ENCODE data around the gene ATG13.

Gene ATG13

GRCh38 chr11:46615756-46616155 lies 1.6 kb upstream of the ATG13 start:
- Histone ChIP-seq H3K4me1 (ENCODE audit: insufficient read depth, poor library complexity, severe bottlenecking) (peaks cover 10% of the 10 kb centered on the region), H3K36me3 (ENCODE audit: low read depth) (peaks cover 7% of the 10 kb centered on the region), H3K27me3 (ENCODE audit: insufficient read depth, poor library complexity, severe bottlenecking) (no peaks in the 10 kb centered on the region), H3K27ac (ENCODE audit: poor library complexity, severe bottlenecking) (no peak overlapping the region), H3K9me3 (ENCODE audit: severe bottlenecking) (no peaks in the 10 kb centered on the region), H3K4me3 (ENCODE audit: severe bottlenecking) (no peak overlapping the region)
- DNase-seq (ENCODE audit: low spot score) = no peak
- no peak for ATAC-seq (ENCODE audit: low read depth)
- TF ChIP-seq CTCF (IDR thresholded peaks at IDR 0.05; ENCODE audit: poor library complexity, severe bottlenecking) = no peak

GRCh38 chr11:46616551-46617133 lies 711 bp upstream of the ATG13 start:
- peaks cover 16% of the 10 kb centered on the region for H3K36me3 ChIP-seq (ENCODE audit: low read depth)
- H3K4me1 ChIP-seq (ENCODE audit: insufficient read depth, poor library complexity, severe bottlenecking) = peaks cover 10% of the 10 kb centered on the region
- peak overlapping the region; percentile 63 for H3K27ac ChIP-seq (ENCODE audit: poor library complexity, severe bottlenecking)
- peak overlapping the region; percentile 92 for H3K4me3 ChIP-seq (ENCODE audit: severe bottlenecking)
- H3K9me3 ChIP-seq (ENCODE audit: severe bottlenecking) = no peaks in the 10 kb centered on the region
- DNase-seq (ENCODE audit: low spot score) (no peak), ATAC-seq (ENCODE audit: low read depth) (no peak; the same call in 2 of the 3 replicates)
- TF ChIP-seq CTCF (IDR thresholded peaks at IDR 0.05; ENCODE audit: poor library complexity, severe bottlenecking) = no peak
- H3K27me3 ChIP-seq (ENCODE audit: insufficient read depth, poor library complexity, severe bottlenecking) = no peaks in the 10 kb centered on the region

DNA sequence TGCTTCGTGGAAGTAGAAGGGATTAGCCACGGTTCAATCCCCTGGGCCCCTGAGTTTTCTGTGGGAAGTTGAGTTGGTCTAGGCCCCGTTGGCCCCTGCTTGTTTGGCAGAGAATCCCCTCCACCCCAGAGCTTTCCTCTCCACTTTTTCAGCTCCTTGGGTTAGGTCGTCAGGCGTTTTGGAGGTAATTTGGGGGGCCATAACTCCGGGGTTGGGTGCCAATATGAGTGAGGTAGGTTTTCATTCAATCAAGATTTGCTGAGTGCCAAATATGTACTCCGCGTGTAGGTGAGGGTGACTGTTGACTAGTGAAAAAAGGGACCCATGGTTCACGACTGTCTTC lies 590 bp downstream of the ATG13 start:
- ATAC-seq (ENCODE audit: low read depth) (no peak; the same call in 2 of the 3 replicates), DNase-seq (ENCODE audit: low spot score) (no peak)
- TF ChIP-seq CTCF (IDR thresholded peaks at IDR 0.05; ENCODE audit: poor library complexity, severe bottlenecking) = peak; percentile 62

GRCh38 chr11:46618837-46619236 lies 1.5 kb downstream of the ATG13 start:
- TF ChIP-seq CTCF (IDR thresholded peaks at IDR 0.05; ENCODE audit: poor library complexity, severe bottlenecking) = no peak
- peaks cover 10% of the 10 kb centered on the region for H3K4me1 ChIP-seq (ENCODE audit: insufficient read depth, poor library complexity, severe bottlenecking)
- ATAC-seq (ENCODE audit: low read depth) (no peak), DNase-seq (ENCODE audit: low spot score) (no peak)
- peak overlapping the region; percentile 92 for H3K4me3 ChIP-seq (ENCODE audit: severe bottlenecking)
- H3K27me3 ChIP-seq (ENCODE audit: insufficient read depth, poor library complexity, severe bottlenecking) = no peaks in the 10 kb centered on the region
- H3K36me3 ChIP-seq (ENCODE audit: low read depth) = peaks cover 34% of the 10 kb centered on the region
- no peaks in the 10 kb centered on the region for H3K9me3 ChIP-seq (ENCODE audit: severe bottlenecking)
- H3K27ac ChIP-seq (ENCODE audit: poor library complexity, severe bottlenecking) = no peak overlapping the region

More for the DNA sequence above, 590 bp downstream of the ATG13 start:
- H3K27ac ChIP-seq (ENCODE audit: poor library complexity, severe bottlenecking) = peak overlapping the region; percentile 63
- peak overlapping the region; percentile 92 for H3K4me3 ChIP-seq (ENCODE audit: severe bottlenecking)
- H3K27me3 ChIP-seq (ENCODE audit: insufficient read depth, poor library complexity, severe bottlenecking) = no peaks in the 10 kb centered on the region
- H3K4me1 ChIP-seq (ENCODE audit: insufficient read depth, poor library complexity, severe bottlenecking) = peaks cover 10% of the 10 kb centered on the region
- peaks cover 25% of the 10 kb centered on the region for H3K36me3 ChIP-seq (ENCODE audit: low read depth)
- no peaks in the 10 kb centered on the region for H3K9me3 ChIP-seq (ENCODE audit: severe bottlenecking)

- no peak overlapping the region for H3K4me3 ChIP-seq (ENCODE audit: severe bottlenecking)
- no peaks in the 10 kb centered on the region for H3K9me3 ChIP-seq (ENCODE audit: severe bottlenecking)
- no peak for TF ChIP-seq CTCF (IDR thresholded peaks at IDR 0.05; ENCODE audit: poor library complexity, severe bottlenecking)
- peaks cover 71% of the 10 kb centered on the region for H3K36me3 ChIP-seq (ENCODE audit: low read depth)
- ATAC-seq (ENCODE audit: low read depth) = no peak
- H3K4me1 ChIP-seq (ENCODE audit: insufficient read depth, poor library complexity, severe bottlenecking) = no peaks in the 10 kb centered on the region
- H3K27me3 ChIP-seq (ENCODE audit: insufficient read depth, poor library complexity, severe bottlenecking) = no peaks in the 10 kb centered on the region
- no peak for DNase-seq (ENCODE audit: low spot score)
- H3K27ac ChIP-seq (ENCODE audit: poor library complexity, severe bottlenecking) = no peak overlapping the region
Measured at GRCh38 chr11:46625406-46625805, 8.1 kb downstream of the ATG13 start.
